ENCODE results near the gene PSRC1.

The PSRC1 gene

DNA sequence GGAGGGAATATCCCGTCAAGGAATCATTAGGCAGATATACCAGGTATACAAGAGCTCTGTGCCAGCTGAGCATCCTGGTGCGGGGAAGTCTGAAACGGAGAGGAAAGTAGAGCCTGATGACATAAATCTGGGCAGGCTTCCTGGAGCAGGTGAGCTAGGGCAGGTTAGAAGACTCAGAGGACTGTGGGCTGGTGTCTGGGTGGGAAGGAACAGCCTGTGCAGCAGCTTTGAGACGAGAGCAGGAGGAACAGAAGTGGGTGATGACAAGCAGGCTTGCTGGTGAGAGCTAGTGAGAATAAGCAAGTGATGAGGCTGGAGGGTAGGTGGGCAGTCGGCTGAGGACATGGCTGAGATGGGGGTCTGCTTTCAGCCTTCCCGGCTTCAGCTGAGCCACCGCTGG is 26.9 kb downstream of the PSRC1 start:
- no peak overlapping the region for H3K4me3 ChIP-seq (ENCODE audit: low read length)
- H3K4me2 ChIP-seq (ENCODE audit: low read length), result no peak overlapping the region
- H3K18ac ChIP-seq (ENCODE audit: low read length), result no peak overlapping the region
- H3K9ac ChIP-seq (ENCODE audit: low read length), result no peak overlapping the region
- H2BK120ac ChIP-seq (ENCODE audit: low read depth, low read length), result no peak overlapping the region
- H4K5ac ChIP-seq (ENCODE audit: low read length), result no peak overlapping the region
- H3K56ac ChIP-seq (ENCODE audit: low read length), result no peak overlapping the region
- no peak overlapping the region for H2BK15ac ChIP-seq (replicated peaks; ENCODE audit: low read depth)
- H3K36me3 ChIP-seq (ENCODE audit: control insufficient read depth, insufficient read depth, low read length), result no peaks in the 10 kb centered on the region
- no peaks in the 10 kb centered on the region for H3K27me3 ChIP-seq (ENCODE audit: insufficient read depth, low read length, poor library complexity)
- no peak overlapping the region for H3K23ac ChIP-seq (ENCODE audit: low read length)
- no peak overlapping the region for H3K4ac ChIP-seq (ENCODE audit: low read depth, low read length)
- H2BK5ac ChIP-seq (ENCODE audit: low read length), result no peak overlapping the region
- no peaks in the 10 kb centered on the region for H3K79me1 ChIP-seq (ENCODE audit: low read length)
- WGBS (ENCODE audit: extremely low coverage, insufficient coverage, low lambda C conversion rate), result no CpG with 5 or more reads among the region's 7 CpGs
- H4K8ac ChIP-seq (ENCODE audit: low read depth, low read length), result no peak overlapping the region
- no peak for DNase-seq
- H3K27ac ChIP-seq (ENCODE audit: low read depth, low read length), result no peak overlapping the region
- H3K79me2 ChIP-seq (ENCODE audit: control insufficient read depth, insufficient read depth, low read length), result no peaks in the 10 kb centered on the region
- no peak overlapping the region for H2AK5ac ChIP-seq (ENCODE audit: low read length)
- peaks cover 10% of the 10 kb centered on the region for H3K4me1 ChIP-seq (ENCODE audit: control insufficient read depth, low read depth, low read length)

DNA sequence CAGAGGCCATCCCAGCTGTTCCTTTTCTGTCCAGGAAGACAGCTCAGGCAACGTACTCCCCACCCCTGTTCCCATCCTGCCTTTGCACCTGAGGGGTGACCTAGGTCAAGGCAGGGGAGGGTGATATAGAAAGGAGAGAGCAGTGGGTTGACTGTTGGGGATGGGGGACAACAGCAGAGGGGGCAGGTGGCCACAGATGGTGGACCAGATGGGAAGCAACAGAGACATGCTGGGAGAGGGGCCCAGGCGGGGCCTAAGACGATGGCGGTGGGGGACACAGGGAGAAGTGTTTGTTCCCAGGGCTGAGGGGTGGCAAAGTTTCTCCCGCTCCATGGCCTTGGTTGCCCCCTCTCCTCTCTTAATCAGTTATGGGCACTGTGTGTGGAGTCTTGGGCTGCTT is 27.3 kb downstream of the PSRC1 start:
- Histone ChIP-seq H3K27ac (ENCODE audit: low read depth, low read length) (no peak overlapping the region), H2BK5ac (ENCODE audit: low read length) (no peak overlapping the region), H3K56ac (ENCODE audit: low read length) (peak overlapping the region; percentile 47), H4K5ac (ENCODE audit: low read length) (no peak overlapping the region), H3K79me2 (ENCODE audit: control insufficient read depth, insufficient read depth, low read length) (no peaks in the 10 kb centered on the region), H3K23ac (ENCODE audit: low read length) (no peak overlapping the region), H2BK120ac (ENCODE audit: low read depth, low read length) (no peak overlapping the region), H3K4me2 (ENCODE audit: low read length) (no peak overlapping the region), H3K79me1 (ENCODE audit: low read length) (no peaks in the 10 kb centered on the region), H3K18ac (ENCODE audit: low read length) (no peak overlapping the region), H3K4ac (ENCODE audit: low read depth, low read length) (no peak overlapping the region), H2AK5ac (ENCODE audit: low read length) (no peak overlapping the region), H3K9ac (ENCODE audit: low read length) (no peak overlapping the region), H3K4me1 (ENCODE audit: control insufficient read depth, low read depth, low read length) (peaks cover 10% of the 10 kb centered on the region), H3K36me3 (ENCODE audit: control insufficient read depth, insufficient read depth, low read length) (no peaks in the 10 kb centered on the region), H3K4me3 (ENCODE audit: low read length) (no peak overlapping the region), H4K8ac (ENCODE audit: low read depth, low read length) (no peak overlapping the region), H3K27me3 (ENCODE audit: insufficient read depth, low read length, poor library complexity) (no peaks in the 10 kb centered on the region), H2BK15ac (replicated peaks; ENCODE audit: low read depth) (no peak overlapping the region)
- no CpG with 5 or more reads among the region's 5 CpGs for WGBS (ENCODE audit: extremely low coverage, insufficient coverage, low lambda C conversion rate)
- DNase-seq, result no peak

DNA sequence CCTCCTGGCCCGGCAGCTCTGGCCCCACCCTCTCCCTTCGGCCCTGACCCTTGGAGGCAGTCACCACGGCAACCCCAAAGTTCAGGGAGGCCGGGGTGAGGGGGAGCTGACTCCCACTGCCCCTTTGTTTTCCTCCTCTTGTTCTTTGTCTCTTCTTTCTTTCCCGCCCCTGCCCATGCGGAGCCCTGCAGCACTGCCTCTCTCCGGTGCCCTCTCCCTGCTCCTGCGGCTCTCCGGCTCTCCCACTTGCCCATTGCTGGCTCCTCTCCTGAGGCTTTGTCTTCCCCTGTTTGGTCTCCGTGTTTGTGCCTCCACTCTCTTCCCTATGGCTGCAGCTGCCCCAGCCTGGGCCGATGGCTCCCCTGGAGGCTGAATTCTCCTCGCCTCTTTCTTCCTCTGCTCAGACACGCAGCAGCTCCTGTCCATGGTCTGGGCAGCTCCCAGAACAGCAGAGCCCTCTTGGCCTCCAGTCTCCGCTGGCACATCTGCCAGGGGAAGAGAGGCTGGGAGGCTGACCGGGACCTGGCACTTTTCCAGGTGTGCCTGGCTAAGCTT is 27.8 kb downstream of the PSRC1 start:
- H3K56ac ChIP-seq (ENCODE audit: low read length), result peak overlapping the region; percentile 60
- H2BK5ac ChIP-seq (ENCODE audit: low read length), result no peak overlapping the region
- H3K4me3 ChIP-seq (ENCODE audit: low read length), result no peak overlapping the region
- no peak overlapping the region for H2BK15ac ChIP-seq (replicated peaks; ENCODE audit: low read depth)
- no peaks in the 10 kb centered on the region for H3K36me3 ChIP-seq (ENCODE audit: control insufficient read depth, insufficient read depth, low read length)
- no peaks in the 10 kb centered on the region for H3K79me2 ChIP-seq (ENCODE audit: control insufficient read depth, insufficient read depth, low read length)
- H3K18ac ChIP-seq (ENCODE audit: low read length), result no peak overlapping the region
- no peak overlapping the region for H3K4ac ChIP-seq (ENCODE audit: low read depth, low read length)
- H2AK5ac ChIP-seq (ENCODE audit: low read length), result no peak overlapping the region
- no CpG with 5 or more reads among the region's 15 CpGs for WGBS (ENCODE audit: extremely low coverage, insufficient coverage, low lambda C conversion rate)
- no peak overlapping the region for H3K4me2 ChIP-seq (ENCODE audit: low read length)
- no peak overlapping the region for H3K23ac ChIP-seq (ENCODE audit: low read length)
- H3K79me1 ChIP-seq (ENCODE audit: low read length), result no peaks in the 10 kb centered on the region
- no peak overlapping the region for H4K8ac ChIP-seq (ENCODE audit: low read depth, low read length)
- peak; percentile 41 for DNase-seq
- H2BK120ac ChIP-seq (ENCODE audit: low read depth, low read length), result no peak overlapping the region
- no peak overlapping the region for H4K5ac ChIP-seq (ENCODE audit: low read length)
- no peaks in the 10 kb centered on the region for H3K27me3 ChIP-seq (ENCODE audit: insufficient read depth, low read length, poor library complexity)
- H3K9ac ChIP-seq (ENCODE audit: low read length), result no peak overlapping the region
- H3K4me1 ChIP-seq (ENCODE audit: control insufficient read depth, low read depth, low read length), result peaks cover 10% of the 10 kb centered on the region
- no peak overlapping the region for H3K27ac ChIP-seq (ENCODE audit: low read depth, low read length)

DNA sequence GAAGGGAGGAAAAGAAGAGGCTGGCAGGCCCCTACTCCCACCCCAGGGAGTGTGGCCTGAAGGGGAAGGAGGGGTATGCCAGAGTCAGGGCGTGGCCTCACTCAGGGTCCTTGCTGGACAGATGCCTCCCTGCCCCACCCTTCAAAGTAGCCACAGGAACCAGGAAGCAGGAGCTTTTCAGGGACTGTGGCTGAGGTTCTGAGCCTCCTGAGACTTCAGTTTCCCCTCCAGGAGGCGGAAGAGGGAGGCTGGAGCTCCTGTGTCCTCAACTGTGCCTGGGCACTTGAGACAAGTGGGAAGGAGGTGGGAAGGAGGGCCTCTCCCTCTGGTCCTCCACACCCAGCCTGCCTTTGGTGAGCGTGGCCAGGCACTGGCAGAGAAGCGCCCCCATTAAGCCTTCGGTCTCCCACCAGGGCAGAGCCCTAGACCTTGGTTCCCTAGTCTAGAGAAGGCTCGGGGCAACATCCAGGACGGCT is 28.3 kb downstream of the PSRC1 start:
- H3K56ac ChIP-seq (ENCODE audit: low read length), result peak overlapping the region; percentile 60
- no peak overlapping the region for H3K18ac ChIP-seq (ENCODE audit: low read length)
- H2BK120ac ChIP-seq (ENCODE audit: low read depth, low read length), result no peak overlapping the region
- no peaks in the 10 kb centered on the region for H3K79me1 ChIP-seq (ENCODE audit: low read length)
- DNase-seq, result peak; percentile 46
- no peak overlapping the region for H4K8ac ChIP-seq (ENCODE audit: low read depth, low read length)
- WGBS (ENCODE audit: extremely low coverage, insufficient coverage, low lambda C conversion rate), result no CpG with 5 or more reads among the region's 7 CpGs
- no peaks in the 10 kb centered on the region for H3K27me3 ChIP-seq (ENCODE audit: insufficient read depth, low read length, poor library complexity)
- no peaks in the 10 kb centered on the region for H3K36me3 ChIP-seq (ENCODE audit: control insufficient read depth, insufficient read depth, low read length)
- H3K4me1 ChIP-seq (ENCODE audit: control insufficient read depth, low read depth, low read length), result peaks cover 10% of the 10 kb centered on the region
- no peak overlapping the region for H2BK5ac ChIP-seq (ENCODE audit: low read length)
- no peak overlapping the region for H3K4ac ChIP-seq (ENCODE audit: low read depth, low read length)
- H2AK5ac ChIP-seq (ENCODE audit: low read length), result no peak overlapping the region
- H4K5ac ChIP-seq (ENCODE audit: low read length), result no peak overlapping the region
- peak overlapping the region; percentile 4 for H3K9ac ChIP-seq (ENCODE audit: low read length)
- H3K4me3 ChIP-seq (ENCODE audit: low read length), result no peak overlapping the region
- H3K27ac ChIP-seq (ENCODE audit: low read depth, low read length), result no peak overlapping the region
- H3K79me2 ChIP-seq (ENCODE audit: control insufficient read depth, insufficient read depth, low read length), result no peaks in the 10 kb centered on the region
- no peak overlapping the region for H2BK15ac ChIP-seq (replicated peaks; ENCODE audit: low read depth)
- H3K23ac ChIP-seq (ENCODE audit: low read length), result no peak overlapping the region
- H3K4me2 ChIP-seq (ENCODE audit: low read length), result no peak overlapping the region

GRCh38 chr1:109253803-109254620 is 28.9 kb downstream of the PSRC1 start:
- no peaks in the 10 kb centered on the region for H3K79me1 ChIP-seq (ENCODE audit: low read length)
- no peak overlapping the region for H3K4me3 ChIP-seq (ENCODE audit: low read length)
- H2BK15ac ChIP-seq (replicated peaks; ENCODE audit: low read depth), result no peak overlapping the region
- H3K79me2 ChIP-seq (ENCODE audit: control insufficient read depth, insufficient read depth, low read length), result no peaks in the 10 kb centered on the region
- H3K27ac ChIP-seq (ENCODE audit: low read depth, low read length), result peak overlapping the region; percentile 80
- H2AK5ac ChIP-seq (ENCODE audit: low read length), result peak overlapping the region; percentile 56
- WGBS (ENCODE audit: extremely low coverage, insufficient coverage, low lambda C conversion rate), result no CpG with 5 or more reads among the region's 9 CpGs
- peak overlapping the region; percentile 46 for H3K9ac ChIP-seq (ENCODE audit: low read length)
- peak; percentile 85 for DNase-seq
- H3K18ac ChIP-seq (ENCODE audit: low read length), result peak overlapping the region; percentile 44
- peaks cover 10% of the 10 kb centered on the region for H3K4me1 ChIP-seq (ENCODE audit: control insufficient read depth, low read depth, low read length)
- no peak overlapping the region for H3K23ac ChIP-seq (ENCODE audit: low read length)
- peak overlapping the region; percentile 30 for H2BK120ac ChIP-seq (ENCODE audit: low read depth, low read length)
- H3K36me3 ChIP-seq (ENCODE audit: control insufficient read depth, insufficient read depth, low read length), result no peaks in the 10 kb centered on the region
- no peak overlapping the region for H4K8ac ChIP-seq (ENCODE audit: low read depth, low read length)
- no peak overlapping the region for H4K5ac ChIP-seq (ENCODE audit: low read length)
- H2BK5ac ChIP-seq (ENCODE audit: low read length), result peak overlapping the region; percentile 43
- H3K27me3 ChIP-seq (ENCODE audit: insufficient read depth, low read length, poor library complexity), result no peaks in the 10 kb centered on the region
- H3K4ac ChIP-seq (ENCODE audit: low read depth, low read length), result peak overlapping the region; percentile 83
- H3K4me2 ChIP-seq (ENCODE audit: low read length), result no peak overlapping the region
- H3K56ac ChIP-seq (ENCODE audit: low read length), result peak overlapping the region; percentile 71

Data from mesendoderm (in vitro differentiated cells).